HG03565 (cell line): ENCODE measurements around the gene CLEC19A.
"Not testable (repeated sequence)": the region's sequence is repeated elsewhere in the genome, so short reads cannot be mapped to it uniquely, and the experiment has no call there.

Experiments
- ATAC-seq: cut with Tn5 transposase; IDR thresholded peaks from one replicate; pipeline ENCODE4 v1.9.1; 2021; ENCODE audit warnings: mild to moderate bottlenecking, moderate library complexity; ENCODE audit not compliant: unreplicated experiment

Gene CLEC19A

DNA sequence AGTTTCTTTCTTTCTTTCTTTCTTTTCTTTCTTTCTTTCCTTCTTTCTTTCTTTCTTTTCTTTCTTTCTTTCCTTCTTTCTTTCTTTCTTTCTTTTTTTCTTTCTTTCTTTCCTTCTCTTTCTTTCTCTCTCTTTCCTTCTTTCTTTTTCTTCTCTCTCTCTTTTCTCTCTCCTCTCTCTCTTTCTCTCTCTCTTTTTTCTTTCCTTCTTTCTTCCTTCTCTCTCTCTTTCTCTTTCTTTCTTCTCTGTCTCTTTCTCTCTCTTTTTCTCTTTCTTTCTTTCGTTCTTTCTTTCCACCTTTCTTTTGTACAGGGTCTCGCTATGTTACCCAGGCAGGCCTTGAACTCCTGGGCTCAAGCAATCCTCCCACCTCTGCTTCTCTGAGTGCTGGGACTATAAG is 35.7 kb downstream of the CLEC19A start:
- ATAC-seq, result not testable (repeated sequence)

DNA sequence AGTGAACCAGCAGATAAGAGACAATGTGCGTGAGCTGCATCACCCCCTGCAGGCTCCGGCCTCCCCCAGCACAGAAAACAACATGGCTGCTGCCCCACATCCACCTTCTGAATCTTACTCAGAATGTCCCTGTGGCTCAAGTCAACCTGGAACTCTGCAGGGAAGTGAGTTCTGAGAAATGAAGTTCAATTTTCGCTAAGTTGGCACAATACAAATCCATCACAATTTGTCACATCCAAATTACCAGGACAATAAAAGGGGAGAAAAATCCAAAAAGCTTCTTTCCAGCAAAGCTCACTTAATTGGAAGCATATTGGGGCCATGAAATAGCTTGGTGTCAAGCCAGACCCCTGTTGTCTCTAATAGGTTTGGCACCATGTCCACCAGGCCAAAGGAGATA is 38.1 kb downstream of the CLEC19A start:
- ATAC-seq, result no peak

DNA sequence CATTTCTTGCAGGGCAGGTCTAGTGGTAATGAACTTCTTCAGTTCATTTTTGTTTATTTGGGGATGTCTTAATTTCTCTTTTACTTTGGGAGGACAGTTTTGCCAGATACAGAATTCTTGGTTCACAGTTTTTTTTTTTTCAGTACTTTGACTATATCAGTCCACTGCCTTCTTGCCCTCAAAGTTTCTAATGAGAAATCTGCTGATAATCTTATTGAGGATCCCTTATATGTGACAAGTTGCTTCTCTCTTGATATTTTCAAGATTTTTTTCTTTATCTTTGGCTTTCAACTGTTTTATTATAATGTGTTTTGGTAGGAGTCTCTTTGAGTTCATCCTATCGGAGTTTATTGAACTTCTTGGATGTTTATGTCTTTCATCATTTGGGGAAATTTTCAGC is 42.8 kb downstream of the CLEC19A start:
- ATAC-seq, result no peak

DNA sequence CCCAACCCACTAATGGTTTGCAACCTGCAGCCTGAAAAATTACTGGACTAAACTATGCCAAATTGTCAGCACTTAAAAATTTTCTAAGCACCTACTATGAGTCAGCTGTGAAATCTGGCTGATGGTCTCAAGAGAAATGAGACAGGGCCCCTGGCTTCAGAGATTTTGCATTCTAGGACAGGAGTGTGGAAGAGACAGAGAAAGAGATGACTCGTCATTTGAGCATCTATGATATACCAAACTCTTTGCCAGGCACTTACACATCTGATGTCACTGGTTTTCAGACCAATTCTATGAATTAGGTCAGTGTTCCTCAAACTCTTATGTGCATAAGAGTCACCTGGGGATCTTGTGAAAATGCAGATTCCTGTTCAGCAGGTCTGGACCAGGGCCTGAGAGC is 44.4 kb downstream of the CLEC19A start:
- no peak for ATAC-seq

DNA sequence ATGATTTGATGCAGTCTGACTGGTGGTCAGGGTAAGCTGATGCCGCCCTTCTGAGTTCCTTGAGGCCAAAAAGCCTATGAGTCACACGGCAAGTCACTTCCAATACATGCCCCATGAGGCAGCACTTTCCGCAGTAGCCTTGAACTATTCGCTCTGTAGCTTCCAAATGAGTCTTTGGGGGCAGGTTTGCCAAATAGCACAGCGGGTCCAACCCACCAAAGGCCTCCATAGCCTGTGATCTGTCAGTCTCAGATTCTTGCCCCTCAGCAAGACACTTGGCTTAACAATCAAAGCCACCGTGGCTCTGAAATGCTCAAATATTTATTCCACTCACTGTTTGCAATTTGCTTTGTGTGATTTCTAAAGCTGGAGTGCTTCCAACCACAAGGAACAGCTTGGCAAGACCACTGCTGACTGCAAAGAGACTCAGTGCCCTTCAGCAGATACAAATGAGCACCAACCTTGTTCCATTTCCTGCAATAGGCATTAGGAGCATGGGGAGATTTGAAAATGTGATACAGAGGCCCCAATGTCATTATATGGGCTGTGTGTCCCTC is 45.4 kb downstream of the CLEC19A start:
- no peak for ATAC-seq

DNA sequence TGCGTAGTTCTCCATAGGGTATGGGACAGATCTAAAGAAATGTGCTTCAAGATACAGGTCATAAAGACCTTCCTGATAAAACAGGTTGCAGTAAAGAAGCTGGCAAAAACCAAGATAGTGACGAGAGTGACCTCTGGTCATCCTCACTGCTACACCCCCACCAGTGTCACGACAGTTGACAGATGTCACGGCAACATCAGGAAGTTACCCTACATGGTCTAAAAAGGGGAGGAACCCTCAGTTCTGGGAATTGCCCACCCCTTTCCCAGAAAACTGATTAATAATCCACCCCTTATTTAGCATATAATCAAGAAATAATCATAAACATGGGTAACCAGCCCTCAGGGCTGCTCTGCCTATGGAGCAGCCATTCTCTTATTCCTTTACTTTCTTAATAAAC is 46.3 kb downstream of the CLEC19A start:
- no peak for ATAC-seq

DNA sequence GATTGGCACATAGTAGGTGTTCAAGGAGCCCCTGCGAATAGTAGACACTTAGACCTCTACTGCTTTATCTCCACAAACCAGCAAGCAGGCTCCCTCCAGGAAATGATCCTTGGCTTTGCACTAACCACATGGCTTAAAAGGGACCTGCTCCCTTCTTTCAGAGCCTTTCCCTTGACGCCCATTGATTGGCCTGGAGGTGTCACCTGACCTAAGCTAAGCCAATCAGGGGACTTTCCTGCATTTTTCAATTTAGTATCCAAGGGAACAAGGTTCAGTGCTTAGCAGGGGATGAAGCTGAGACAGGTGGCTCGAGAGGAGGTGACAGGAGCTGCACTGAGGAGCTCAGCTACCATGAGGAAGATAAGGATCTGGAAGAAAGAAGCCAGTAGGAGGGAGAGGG is 52.8 kb downstream of the CLEC19A start:
- ATAC-seq, result no peak

DNA sequence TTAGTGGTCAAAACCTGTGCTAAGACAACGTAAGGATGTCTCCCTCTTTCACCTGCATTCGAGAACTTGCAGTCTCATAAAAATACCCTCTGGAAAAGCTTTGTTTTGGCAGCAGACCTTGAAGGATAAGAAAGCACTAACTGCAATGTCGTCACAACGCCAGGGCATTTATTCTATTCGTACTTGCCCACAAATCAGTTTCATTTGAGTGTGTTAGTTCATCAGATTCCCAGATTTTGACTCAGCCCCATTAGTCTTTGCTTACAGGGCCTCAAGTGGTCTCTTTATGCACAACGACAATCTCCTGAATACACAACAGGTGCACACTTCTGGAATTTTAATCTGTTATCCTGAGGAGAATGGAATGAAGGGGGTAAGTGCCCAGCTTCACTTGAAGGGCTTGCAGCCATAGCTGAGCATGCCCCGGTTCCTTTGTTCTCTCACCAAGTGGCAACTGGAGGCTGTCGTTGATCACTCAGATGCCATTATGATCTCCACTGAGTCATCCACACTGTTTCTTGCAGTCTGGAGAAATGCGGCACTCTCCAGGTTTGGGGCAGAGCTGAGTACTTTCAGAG is 58.8 kb downstream of the CLEC19A start:
- no peak for ATAC-seq

DNA sequence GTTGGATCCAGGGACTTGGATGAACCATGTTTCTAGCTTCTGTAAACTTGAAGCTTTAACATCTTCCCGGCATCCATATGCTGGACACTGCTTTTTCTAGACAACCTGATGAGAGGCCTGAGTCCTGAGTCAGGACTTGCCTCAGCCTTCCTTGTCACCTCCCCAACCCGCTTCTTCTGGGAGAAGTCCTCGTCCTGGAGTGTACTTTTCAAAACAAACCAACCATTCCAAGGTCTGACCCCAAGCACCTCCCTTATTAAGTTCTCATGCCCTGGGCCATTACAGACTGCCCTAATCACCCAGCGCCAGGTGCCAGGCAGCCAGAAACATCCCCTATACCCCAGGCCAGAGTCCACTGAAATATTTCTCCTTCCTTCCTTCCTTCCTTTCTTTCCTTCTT is 59.4 kb downstream of the CLEC19A start:
- ATAC-seq, result no peak

DNA sequence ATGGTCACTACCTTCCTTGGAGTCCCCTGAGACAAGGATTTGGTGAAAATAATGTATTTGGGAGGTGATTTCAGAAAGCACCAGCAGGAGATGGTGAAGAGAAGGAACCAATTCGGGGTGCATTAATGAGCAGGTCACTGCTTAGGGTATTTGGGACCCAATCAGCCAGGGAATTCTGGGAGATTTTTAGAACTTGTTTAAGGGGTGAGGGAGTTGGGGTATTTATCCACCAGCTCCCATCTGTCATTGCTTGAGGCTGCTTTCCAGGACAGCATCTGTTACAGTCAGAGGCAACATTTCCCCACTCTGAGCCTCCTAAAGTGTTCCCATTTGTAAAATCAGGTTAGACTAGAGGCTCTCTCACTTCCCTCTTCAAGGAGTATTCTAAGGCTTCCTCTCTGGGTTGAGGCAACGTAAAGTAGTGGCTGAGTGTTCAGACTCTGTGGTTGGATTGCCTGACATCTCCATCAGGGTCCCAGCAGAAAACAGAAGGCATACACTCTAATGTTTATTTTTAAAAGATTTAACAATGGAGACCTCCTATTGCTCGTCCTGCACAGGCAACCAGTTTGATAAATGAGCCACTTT is 60.9 kb downstream of the CLEC19A start:
- ATAC-seq, result no peak

DNA sequence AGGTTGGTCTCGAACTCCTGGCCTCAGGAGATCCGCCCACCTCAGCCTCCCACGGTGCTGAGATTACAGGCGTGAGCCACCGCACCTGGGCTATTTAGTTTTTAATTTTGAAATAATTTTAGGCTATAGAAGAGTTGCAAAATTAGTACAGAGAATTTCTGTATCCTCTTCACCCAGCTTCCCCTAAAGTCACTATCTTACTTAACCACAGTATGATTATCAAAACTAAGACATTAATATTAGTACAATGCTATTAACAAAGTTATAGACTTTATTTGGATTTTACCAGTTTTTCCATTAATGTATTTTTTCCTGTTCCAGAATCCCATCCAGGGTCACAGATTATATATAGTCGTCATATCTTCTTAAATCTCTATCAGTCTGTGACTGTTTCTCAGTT is 62.6 kb downstream of the CLEC19A start:
- ATAC-seq, result no peak

DNA sequence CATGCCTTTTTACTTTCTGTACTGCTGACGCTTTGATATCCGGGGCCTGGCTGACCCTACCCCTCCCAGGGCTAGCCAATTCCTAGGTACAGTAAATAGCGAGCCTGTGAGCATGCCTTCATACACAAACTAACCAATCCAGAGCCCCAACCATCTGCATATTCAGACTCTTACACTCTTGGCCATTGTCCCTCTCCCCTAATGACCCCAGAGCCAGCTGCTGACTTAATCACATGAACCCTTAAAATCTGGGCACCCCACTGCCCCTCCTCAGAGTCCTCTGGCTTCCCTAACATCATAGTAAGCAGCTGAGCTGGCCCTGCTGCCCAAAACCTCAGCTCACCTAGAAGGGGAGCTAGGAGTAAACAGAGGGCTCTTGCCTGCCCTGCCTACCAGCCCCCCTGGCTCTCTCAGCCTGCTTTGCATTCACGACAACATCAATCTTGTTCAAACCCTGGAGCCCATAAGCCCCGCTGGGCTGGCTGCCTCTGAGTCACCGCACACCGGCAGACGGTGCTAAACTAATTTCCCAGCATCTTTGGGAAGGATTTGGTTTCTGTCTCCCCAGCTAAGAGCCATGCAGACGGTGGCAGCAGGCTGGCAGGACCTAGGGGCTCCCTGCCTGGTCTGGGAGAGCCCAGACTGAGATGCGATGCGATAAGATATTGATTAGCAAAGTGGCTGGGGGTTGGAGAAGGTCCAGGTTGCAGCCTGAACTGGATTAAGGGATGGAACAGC is 63.2 kb downstream of the CLEC19A start:
- ATAC-seq, result no peak

DNA sequence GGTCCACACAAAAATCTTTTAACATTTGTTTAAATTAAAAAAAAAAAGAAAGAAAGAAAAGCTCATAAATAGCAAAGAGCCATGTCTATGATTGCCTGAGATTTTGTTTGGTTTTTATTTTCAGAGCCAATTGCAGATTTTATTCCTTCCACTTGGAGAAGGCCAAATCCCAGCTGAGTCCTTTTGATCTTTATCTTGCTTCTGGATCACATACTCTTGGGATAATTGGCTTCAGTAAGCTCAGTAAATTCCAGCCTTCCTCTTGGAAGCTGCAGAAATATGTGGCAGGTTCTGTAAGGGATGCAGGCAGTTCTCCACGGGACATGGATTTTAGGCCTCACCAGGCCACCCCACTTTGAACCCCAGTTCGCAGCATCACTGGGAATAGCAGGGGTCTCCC is 68.8 kb downstream of the CLEC19A start:
- ATAC-seq, result no peak

DNA sequence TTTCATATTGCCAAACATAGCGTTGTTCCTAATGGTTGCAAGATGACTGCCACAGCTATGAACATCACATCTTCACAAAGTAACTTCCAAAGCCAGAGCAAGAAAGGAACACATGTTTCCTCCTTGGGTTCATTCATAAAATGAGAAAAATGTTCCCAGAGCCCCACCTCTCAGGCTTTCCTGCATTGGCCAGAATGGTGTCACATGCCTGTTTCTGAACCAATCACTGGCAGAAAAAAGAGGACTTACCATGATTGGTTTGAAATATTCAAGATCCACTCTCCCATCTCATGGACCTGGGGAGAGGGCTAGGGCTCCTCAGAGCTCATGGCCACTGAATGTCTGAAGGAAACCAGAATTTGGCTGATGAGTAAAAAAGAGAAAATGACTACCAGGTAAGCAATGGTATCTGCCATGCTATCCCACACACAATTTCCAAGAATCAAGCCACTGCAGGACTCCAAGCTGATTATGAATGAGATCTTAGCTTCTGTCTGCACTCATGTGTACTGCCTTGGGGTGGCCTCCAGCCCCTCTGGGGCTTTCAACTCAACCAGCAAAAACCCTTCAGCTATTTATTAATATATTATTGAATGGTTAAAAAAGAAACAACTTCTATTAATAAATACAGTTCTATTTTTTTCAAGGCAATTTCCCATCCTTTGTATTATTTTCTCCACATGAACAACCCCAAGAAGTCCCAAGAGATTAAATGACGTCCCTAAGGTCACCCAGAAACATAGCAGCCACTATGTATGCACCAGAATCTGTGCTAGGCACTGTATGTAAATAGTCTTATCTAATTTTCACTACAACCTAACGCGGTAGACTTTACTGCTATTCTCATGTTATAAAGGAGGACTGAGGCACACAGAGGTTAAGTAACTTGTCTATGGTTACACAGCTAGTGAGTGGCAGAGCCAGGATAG is 70.8 kb downstream of the CLEC19A start:
- ATAC-seq, result no peak

DNA sequence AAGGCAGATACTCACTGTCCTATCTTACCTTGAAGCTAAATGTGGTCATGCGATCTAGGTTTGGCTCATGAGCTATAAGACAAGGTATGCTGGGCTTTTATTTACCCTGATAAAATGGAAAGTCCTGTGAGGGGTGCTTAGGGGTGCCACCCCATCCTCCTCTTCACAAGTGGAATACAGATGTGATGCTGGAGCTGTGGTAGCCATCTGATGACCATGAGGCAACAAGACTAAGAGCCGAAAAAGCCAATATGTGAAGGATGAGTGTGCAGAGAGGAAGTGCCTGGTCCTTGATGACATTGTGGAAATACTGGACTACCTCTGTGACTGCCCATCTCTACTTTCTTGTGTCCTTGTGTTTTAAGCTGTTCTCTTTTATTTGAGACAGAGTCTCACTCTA is 74.0 kb downstream of the CLEC19A start:
- no peak for ATAC-seq
